ENCODE data around the gene F2RL1. TPM values are rescaled to one million over a fixed set of nuclear protein-coding genes. Genes with fewer than 3 reads are reported as not detected.
"Not testable (repeated sequence)": the region's sequence is repeated elsewhere in the genome, so short reads cannot be mapped to it uniquely, and the experiment has no call there.

The F2RL1 gene
- total RNA-seq, 2 experiments from 2014 or later: not detected

DNA sequence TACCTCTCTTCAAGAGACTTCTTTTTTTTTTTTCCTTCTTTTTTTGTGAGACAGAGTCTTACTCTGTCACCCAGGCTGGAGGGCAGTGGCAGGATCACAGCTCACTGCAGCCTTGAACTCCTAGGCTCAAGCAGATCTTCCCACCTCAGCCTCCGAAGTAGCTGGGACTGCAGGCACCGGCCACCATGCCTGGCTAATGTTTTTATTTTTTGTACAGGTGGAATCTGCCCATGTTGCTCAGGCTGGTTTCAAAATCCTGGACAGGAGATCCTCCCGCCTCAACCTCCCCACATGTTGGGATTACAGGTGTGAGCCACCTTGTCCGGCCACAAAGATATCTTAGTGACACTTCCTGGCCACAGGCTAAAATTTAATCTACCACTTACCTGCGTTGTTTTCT is 42.9 kb upstream of the F2RL1 start:
- no peaks in the 10 kb centered on the region for H3K4me1 ChIP-seq (ENCODE audit: insufficient read depth, low read length, poor library complexity, severe bottlenecking)
- no peak overlapping the region for H2AFZ ChIP-seq (ENCODE audit: low read length)
- no peaks in the 10 kb centered on the region for H3K9me2 ChIP-seq (ENCODE audit: insufficient read depth, low read length)
- H3K4me3 ChIP-seq (ENCODE audit: low read depth, low read length, poor library complexity, severe bottlenecking): no peak overlapping the region
- no peaks in the 10 kb centered on the region for H3K36me3 ChIP-seq (ENCODE audit: insufficient read depth, low read length)
- H3K9me3 ChIP-seq (ENCODE audit: low read length): no peaks in the 10 kb centered on the region
- no peak overlapping the region for H3K4me2 ChIP-seq (ENCODE audit: low read length)
- ChIA-PET CTCF (ENCODE audit: unreplicated experiment) (no interaction called here), POLR2A (no interaction called here)
- H3K79me2 ChIP-seq (ENCODE audit: insufficient read depth, low read depth, low read length): no peaks in the 10 kb centered on the region
- intact Hi-C loops (cut with micrococcal nuclease; ENCODE audit: unreplicated experiment): loop anchor here (2.0 kb wide), 1 partner anchor 175 kb away; no protein-coding TSS in a partner anchor
- no peak overlapping the region for H3K27ac ChIP-seq (ENCODE audit: low read depth, low read length, poor library complexity, severe bottlenecking)
- H4K20me1 ChIP-seq (ENCODE audit: insufficient read depth, low read length): no peaks in the 10 kb centered on the region
- no TSS peak for BruUV-seq (replicated peaks)
- no peak for TF ChIP-seq EZH2phosphoT487 (IDR thresholded peaks at IDR 0.05; ENCODE audit: borderline replicate concordance, low read depth, low read length)
- TF ChIP-seq, protein P1, sequence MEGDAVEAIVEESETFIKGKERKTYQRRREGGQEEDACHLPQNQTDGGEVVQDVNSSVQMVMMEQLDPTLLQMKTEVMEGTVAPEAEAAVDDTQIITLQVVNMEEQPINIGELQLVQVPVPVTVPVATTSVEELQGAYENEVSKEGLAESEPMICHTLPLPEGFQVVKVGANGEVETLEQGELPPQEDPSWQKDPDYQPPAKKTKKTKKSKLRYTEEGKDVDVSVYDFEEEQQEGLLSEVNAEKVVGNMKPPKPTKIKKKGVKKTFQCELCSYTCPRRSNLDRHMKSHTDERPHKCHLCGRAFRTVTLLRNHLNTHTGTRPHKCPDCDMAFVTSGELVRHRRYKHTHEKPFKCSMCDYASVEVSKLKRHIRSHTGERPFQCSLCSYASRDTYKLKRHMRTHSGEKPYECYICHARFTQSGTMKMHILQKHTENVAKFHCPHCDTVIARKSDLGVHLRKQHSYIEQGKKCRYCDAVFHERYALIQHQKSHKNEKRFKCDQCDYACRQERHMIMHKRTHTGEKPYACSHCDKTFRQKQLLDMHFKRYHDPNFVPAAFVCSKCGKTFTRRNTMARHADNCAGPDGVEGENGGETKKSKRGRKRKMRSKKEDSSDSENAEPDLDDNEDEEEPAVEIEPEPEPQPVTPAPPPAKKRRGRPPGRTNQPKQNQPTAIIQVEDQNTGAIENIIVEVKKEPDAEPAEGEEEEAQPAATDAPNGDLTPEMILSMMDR (conservative IDR thresholded peaks at IDR 0.05; ENCODE audit: low read length): no peak
- no peak for DNase-seq (ENCODE audit: low spot score)

DNA sequence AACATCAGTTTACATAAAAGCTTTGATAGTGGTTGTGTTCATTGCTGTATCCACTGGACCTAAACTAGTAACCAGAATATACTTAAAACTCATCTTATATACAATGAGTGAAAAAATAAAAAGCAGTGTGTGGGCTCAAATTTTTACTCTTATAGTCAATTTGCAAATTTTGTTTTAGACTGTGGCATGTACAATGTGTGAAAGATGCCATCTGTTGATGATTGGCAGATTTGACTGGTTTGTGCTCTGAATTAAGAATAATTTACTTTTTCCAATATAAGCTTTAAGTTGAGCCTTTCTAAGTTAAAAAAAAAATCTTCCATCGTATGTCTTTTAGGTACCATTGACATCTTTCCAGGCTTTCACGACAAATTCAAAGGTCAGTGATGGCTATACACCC is 42.4 kb upstream of the F2RL1 start:
- ChIA-PET POLR2A (no interaction called here), CTCF (ENCODE audit: unreplicated experiment) (no interaction called here)
- Histone ChIP-seq H3K4me3 (ENCODE audit: low read depth, low read length, poor library complexity, severe bottlenecking) (no peak overlapping the region), H2AFZ (ENCODE audit: low read length) (no peak overlapping the region), H3K9me2 (ENCODE audit: insufficient read depth, low read length) (no peaks in the 10 kb centered on the region), H4K20me1 (ENCODE audit: insufficient read depth, low read length) (no peaks in the 10 kb centered on the region), H3K79me2 (ENCODE audit: insufficient read depth, low read depth, low read length) (no peaks in the 10 kb centered on the region), H3K9me3 (ENCODE audit: low read length) (no peaks in the 10 kb centered on the region), H3K27ac (ENCODE audit: low read depth, low read length, poor library complexity, severe bottlenecking) (no peak overlapping the region), H3K4me1 (ENCODE audit: insufficient read depth, low read length, poor library complexity, severe bottlenecking) (no peaks in the 10 kb centered on the region), H3K36me3 (ENCODE audit: insufficient read depth, low read length) (no peaks in the 10 kb centered on the region), H3K4me2 (ENCODE audit: low read length) (no peak overlapping the region)
- no peak for DNase-seq (ENCODE audit: low spot score)
- intact Hi-C loops (cut with micrococcal nuclease; ENCODE audit: unreplicated experiment): no loop called here
- BruUV-seq (replicated peaks): no TSS peak
- TF ChIP-seq EZH2phosphoT487 (IDR thresholded peaks at IDR 0.05; ENCODE audit: borderline replicate concordance, low read depth, low read length): no peak
- TF ChIP-seq, protein P1 (conservative IDR thresholded peaks at IDR 0.05; ENCODE audit: low read length): no peak

- H3K4me1 ChIP-seq (ENCODE audit: insufficient read depth, low read length, poor library complexity, severe bottlenecking); BruUV-seq (replicated peaks); CTCF ChIA-PET (ENCODE audit: unreplicated experiment); H2AFZ ChIP-seq (ENCODE audit: low read length); H3K9me2 ChIP-seq (ENCODE audit: insufficient read depth, low read length); intact Hi-C loops (cut with micrococcal nuclease; ENCODE audit: unreplicated experiment); H3K9me3 ChIP-seq (ENCODE audit: low read length); H3K79me2 ChIP-seq (ENCODE audit: insufficient read depth, low read depth, low read length); H3K4me3 ChIP-seq (ENCODE audit: low read depth, low read length, poor library complexity, severe bottlenecking); H4K20me1 ChIP-seq (ENCODE audit: insufficient read depth, low read length); H3K4me2 ChIP-seq (ENCODE audit: low read length); H3K27ac ChIP-seq (ENCODE audit: low read depth, low read length, poor library complexity, severe bottlenecking); H3K36me3 ChIP-seq (ENCODE audit: insufficient read depth, low read length); DNase-seq (ENCODE audit: low spot score): not testable (repeated sequence)
- POLR2A ChIA-PET: interaction anchor here (0.6 to 0.7 kb wide), 3 partner anchors 68 to 1026 kb away, joined by 3 to 4 read pairs (median 4); no protein-coding TSS in a partner anchor
Measured at GRCh38 chr5:76780616-76781015, 38.2 kb upstream of the F2RL1 start.
